Transverse colon (tissue), 4 donors: Measurements from ENCODE around the gene FA2H.

ENCODE experiments used
- POLR2AphosphoS5 ChIP-seq, 3 donors: sonication (generic); formaldehyde crosslinking; IDR thresholded peaks; one replicate each; pipeline ENCODE4 v1.6.1; 2016; ENCODE audit warnings: antibody characterized with exemption in 3 of 3
- TF ChIP-seq, protein P1 (sequence below), 5 experiments: fragments of 200-600 bp in 3 of 5; fragments of 450-650 bp in 2 of 5; sonication (generic) in 3 of 5; IDR thresholded peaks; 1 replicate in 2 of 5; 2 replicates in 3 of 5; pipeline ENCODE4 v1.5.1; 2016 to 2017; ENCODE audit warnings: antibody characterized with exemption in 5 of 5, inconsistent platforms in 3 of 5, mild to moderate bottlenecking in 2 of 5, moderate library complexity in 1 of 5

DNA sequence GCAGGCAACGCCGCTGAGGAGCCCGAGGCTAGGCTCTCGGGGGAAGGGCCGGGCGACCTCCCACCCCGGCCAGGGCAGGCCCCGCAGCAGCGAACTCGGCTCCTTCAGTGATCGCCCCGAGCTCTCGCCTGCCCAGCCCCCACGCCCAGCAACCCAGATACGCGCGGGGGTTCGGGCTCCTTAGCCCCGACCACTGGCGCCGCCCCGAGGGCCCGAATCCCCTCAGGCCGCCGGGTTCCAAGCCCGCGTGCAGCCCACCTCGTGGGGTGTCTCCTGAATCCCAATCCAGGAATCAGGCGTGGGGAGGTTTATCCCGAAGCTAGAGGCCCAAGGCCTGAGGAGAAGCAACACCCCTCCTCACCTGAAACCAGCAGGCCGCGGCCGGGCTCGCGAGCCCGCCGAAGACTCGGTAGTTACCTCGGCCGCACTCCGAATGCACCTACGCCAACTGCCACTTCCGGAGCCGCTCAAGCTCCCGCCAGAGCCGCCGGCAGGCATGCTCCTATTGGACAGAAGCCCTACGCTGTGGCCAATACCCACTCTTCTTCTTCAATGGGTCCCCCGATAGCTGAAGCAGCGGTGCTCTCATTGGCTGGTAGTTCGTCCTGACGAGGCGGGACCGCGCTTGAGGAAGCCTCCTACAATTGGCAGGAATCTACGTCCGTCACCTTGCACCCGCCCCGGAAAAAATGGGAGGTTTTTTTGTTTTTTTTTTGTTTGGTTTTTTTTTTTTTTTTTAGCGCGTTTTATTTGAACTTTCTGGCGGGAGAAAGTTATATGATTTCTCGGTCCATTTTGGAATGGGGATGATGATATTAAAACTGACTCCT, 108.0 kb downstream of the FA2H start, which contains the start of gene RFWD3:
- TF ChIP-seq POLR2AphosphoS5 (IDR thresholded peaks at IDR 0.05), result peak; percentile 28 to 88 (median 82)
- TF ChIP-seq, protein P1, sequence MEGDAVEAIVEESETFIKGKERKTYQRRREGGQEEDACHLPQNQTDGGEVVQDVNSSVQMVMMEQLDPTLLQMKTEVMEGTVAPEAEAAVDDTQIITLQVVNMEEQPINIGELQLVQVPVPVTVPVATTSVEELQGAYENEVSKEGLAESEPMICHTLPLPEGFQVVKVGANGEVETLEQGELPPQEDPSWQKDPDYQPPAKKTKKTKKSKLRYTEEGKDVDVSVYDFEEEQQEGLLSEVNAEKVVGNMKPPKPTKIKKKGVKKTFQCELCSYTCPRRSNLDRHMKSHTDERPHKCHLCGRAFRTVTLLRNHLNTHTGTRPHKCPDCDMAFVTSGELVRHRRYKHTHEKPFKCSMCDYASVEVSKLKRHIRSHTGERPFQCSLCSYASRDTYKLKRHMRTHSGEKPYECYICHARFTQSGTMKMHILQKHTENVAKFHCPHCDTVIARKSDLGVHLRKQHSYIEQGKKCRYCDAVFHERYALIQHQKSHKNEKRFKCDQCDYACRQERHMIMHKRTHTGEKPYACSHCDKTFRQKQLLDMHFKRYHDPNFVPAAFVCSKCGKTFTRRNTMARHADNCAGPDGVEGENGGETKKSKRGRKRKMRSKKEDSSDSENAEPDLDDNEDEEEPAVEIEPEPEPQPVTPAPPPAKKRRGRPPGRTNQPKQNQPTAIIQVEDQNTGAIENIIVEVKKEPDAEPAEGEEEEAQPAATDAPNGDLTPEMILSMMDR (IDR thresholded peaks at IDR 0.05), result no peak
